Erythroblast (primary cell): ENCODE measurements around the gene AGR2.

Source experiments
- GATA1 ChIP-seq: IDR thresholded peaks from 2 replicates; pipeline ENCODE4 v1.6.1; 2011; ENCODE audit warnings: low read depth, mild to moderate bottlenecking, control low read depth, low read length, moderate library complexity
- POLR2A ChIP-seq: IDR thresholded peaks from 2 replicates; pipeline ENCODE4 v1.6.1; 2011; ENCODE audit warnings: mild to moderate bottlenecking, low read length

DNA sequence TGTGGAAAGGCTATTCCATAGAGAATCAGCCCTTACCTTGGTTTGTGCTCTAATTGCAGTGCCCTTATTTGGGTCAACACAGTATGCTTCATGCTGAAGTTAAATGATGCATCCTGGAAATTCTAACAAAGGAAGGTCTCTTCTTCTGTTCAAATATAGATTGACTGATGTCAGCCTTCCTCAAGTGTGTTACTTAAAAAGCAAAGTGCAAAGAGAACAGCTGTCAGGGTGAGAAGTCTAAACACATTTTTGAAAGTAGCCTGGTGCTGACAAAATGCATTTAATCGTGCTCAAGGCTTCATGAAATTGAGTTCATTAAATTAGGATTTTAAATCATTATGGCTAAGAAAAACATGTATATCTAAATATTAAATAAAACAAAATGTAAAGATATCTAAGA lies 19.5 kb downstream of the AGR2 start:
- TF ChIP-seq POLR2A: no peak
- no peak for TF ChIP-seq GATA1
